Measurements from ENCODE around the gene DIS3L2.
"Not testable (repeated sequence)": the region's sequence is repeated elsewhere in the genome, so short reads cannot be mapped to it uniquely, and the experiment has no call there.

Gene DIS3L2

DNA sequence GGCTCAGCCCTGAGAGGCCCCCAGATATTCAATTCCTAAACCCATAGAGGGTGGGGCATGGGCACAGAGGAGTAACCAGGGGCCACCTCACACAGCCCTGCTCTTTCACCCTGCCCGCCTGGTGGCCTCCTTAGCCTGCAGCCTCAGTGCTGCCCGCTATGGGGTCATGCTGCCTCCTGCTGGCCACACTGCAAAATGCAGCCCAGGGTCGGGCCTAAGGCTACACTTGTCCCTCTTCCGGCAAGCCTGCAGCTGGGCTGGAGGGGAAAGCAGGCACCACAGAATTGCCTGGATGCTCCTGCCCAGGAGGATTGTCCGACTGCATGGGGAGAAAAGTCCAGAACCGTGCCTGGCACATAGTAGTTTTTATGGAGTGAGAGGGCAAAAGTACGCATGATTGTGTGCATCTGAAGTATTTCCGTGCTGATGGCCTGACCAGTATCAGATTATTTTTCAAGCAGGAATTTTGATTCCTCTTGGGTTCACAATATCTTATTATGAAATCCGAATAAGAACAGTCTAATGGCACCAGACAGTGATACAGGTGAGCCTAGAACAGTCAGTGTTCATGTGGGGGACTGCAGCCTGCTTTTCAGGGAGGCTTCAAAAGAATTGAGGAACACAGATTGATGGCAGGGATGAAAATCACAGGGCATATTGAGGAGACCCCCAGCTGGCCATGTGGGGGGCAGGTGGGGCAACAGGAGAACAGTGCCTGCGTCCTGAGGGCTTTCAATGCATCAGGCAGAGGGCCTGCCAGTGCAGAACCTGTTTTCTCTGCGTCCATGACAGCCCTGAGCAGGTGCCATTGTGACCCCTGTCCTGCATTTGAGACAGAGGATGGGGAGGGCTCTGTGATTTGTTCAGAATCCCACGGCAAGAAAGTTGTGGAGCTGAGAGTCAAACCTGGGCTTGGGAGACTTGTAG lies 365.9 kb downstream of the DIS3L2 start:
- DNase-seq, result no peak

DNA sequence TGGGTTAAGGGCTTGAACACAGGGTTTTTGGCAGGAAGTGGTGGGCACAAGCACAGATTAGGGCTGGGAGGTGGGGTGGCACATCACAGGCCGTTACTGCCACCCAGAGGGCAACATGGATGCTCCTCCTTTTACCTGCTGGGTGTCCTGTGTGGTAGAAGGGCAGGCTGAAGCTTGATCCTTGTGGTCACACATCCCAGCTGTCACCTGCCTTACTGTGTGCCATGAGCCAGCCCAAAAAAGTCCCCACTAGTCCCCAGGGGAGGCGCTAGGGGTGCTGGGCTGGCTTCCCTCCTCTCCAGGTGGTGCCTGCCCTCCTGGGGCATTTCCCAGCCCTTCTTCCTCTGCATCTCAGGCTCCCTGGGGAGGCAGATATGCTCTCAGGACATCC lies 366.5 kb downstream of the DIS3L2 start:
- DNase-seq, result no peak

DNA sequence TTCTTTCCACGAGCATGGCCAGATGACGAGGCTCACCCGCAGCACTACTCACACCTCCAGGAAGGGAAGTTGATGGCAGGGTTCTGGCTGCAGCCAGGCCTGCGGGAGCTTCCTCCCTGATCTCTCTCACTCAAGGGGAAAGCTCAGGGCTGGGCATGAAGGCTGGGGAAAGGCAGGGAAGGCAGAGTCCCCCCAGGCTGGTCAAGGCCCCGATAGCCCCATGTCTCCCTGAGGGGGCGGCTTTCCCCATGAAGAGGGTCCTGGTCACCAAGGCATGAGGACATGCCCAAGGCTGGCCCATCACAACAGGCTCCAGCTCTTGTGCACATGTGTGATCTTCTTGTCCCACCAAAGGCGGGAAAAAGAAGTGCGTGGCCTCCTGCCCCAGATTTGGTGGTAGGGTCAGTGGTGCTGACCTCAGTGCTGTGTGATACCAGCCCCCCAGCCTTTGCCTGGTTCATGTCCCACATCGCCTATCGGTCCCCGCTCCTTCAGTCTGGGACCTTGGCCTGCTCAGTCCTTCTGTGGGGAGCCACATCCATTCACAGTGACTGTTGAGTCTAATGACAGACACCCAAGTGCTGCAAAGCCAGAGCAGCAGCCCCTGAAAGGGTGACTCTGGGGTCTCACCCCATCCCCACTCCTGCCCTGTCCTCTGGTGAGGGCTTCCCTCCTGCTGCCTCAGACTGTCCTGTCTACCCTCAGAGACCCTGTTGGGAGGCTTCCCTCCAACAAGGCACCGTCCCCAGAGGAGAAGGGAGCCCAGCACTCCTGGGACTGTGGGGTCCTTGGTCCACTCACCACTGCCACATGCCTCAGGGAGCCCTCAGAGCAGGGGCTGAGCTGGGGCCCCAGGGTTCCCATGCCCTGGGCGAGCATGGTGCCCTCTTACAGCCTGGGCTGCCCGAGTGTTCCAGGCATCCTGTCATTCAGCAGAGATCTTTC lies 367.3 kb downstream of the DIS3L2 start:
- DNase-seq, result no peak

DNA sequence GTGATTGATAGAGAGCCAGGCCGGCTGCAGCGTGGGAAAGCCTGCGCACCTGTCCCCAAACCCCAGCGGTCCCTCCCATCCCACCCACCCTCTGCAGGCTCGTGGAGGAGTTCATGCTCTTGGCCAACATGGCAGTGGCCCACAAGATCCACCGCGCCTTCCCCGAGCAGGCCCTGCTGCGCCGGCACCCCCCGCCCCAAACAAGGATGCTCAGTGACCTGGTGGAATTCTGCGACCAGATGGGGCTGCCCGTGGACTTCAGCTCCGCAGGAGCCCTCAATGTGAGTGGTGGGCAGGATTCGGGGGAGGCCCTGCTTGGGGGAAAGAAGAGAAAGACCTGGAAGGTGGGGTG lies 368.2 kb downstream of the DIS3L2 start:
- DNase-seq, result no peak

DNA sequence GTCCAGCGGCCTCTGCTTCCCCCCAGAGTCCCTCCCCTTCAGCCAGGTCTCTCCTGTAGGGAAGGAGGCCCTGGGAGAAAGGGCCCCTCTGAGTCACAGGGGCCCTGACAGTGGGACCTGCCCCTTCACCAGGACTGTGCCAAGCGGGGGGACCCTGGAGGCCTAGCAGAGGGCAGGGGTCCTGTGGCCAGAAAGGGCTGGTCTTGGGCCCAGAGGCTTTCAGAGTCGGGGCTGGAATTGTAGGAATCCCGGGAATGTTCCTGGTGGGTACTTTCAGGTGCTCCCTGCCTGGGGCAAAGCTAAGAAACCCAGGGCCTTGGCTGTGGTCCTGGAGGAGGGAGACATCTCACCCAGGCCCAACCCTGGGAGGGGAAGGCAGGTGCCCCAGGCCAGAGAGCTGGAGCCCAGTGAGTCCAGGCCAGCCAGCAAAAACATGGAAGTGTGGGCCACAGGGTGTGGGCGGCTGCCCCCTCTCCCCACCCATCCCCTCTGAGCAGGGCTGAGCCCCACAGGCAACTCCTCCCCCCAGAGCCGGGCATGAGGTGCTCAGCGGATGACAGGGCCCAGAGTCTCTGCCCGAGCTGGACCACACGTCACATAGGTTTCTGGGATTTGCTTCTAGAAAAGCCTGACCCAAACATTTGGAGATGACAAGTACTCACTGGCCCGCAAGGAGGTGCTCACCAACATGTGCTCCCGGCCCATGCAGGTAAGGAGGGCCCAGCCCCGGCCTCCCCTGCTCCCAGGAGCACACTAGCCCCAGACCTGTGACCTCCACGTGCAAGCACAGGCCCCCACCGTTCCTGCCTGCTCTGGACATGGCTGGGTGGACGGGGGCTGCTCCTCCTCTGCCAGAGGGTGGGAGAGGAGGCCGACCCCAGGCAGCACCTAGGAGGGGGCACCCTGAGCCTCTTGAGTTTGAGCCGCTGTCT lies 368.8 kb downstream of the DIS3L2 start:
- no peak for DNase-seq

DNA sequence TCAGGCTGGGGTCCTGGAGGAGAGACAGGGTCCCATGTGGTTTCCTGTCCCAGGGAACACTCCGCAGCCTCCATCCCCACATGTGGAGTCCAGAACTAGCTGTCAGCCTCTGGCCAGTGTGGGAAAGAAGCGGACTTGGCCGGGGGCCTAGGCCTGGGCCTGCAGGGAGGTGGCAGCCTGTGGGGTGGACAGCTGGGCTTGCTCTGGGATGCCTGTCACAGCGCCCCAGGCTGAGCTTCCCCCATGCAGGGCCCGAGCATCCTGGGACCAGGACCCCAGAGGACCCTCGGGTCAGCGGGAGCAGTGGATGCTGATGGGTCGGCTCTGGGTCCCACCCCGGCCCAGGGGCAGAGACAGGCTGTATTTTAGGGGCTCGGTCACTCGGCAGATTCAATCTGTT lies 369.5 kb downstream of the DIS3L2 start:
- DNase-seq, result not testable (repeated sequence)

DNA sequence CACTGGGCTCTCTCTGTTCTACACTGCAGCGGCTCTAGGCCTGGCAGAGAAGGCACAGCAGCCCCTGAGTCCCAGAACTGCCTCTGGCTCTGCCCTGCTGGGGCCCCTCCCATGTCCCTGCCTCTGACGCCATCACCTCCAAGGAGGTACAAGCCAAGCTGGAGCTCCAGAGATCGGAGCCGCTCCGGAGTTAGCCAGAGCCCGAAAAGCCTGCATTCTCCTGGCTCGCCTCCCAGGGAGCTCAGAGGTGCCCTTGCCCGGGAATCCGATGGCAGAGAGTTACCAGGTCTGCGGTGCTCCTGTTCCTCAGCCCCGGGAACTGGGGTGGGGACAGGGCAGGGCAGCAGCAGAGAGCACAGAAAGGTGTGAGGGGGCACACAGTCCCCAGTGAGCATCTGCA lies 370.1 kb downstream of the DIS3L2 start:
- DNase-seq, result not testable (repeated sequence)

DNA sequence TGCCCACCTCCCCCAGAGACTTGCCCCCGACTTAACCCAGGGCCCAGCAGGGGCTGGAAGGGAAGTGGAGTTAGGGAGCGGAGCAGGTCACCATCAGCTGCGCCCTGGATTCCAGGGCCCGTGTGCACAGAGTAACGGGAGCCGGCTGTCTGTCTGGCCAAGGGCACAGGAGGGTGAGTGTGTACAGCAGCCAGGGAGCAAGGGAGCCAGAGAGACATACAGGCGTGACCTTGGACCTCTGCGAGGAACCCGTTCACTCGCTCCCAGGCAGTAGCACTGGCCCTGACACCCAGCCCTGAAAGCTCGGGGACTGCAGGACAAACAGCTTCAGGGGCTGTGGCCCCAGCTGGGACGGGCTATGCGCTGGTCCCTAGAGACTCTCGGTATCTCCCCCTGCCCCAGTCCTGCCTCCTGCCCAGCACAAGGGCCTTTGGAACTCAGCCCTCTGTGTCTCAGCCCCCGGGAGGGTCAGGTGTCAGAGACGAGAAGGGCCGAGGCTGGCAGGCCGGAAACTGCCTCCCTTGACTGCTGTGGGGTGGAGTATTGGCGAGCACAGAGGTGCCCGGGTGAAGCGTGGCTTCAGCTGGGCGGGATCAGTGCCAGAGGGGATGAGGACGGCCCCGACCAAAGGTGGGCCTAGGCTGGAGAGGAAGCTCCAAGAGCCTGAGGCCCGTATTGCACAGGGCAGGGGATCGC lies 370.9 kb downstream of the DIS3L2 start:
- not testable (repeated sequence) for DNase-seq

DNA sequence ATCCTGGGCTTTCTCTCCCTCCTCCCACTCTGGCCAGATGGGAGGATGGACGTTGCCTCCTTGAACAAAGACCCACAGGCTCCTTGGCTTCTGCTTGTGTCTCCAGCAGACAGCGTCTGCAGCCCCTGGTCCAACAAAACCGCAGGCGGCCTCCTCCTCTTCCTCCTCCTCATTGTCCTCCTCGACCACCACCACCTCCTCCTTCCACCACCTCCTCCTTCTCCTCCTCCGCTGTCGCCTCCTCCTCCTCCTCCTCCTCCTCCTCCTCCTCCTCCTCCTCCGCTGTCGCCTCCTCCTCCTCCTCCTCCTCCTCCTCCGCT lies 371.4 kb downstream of the DIS3L2 start:
- no peak for DNase-seq

DNA sequence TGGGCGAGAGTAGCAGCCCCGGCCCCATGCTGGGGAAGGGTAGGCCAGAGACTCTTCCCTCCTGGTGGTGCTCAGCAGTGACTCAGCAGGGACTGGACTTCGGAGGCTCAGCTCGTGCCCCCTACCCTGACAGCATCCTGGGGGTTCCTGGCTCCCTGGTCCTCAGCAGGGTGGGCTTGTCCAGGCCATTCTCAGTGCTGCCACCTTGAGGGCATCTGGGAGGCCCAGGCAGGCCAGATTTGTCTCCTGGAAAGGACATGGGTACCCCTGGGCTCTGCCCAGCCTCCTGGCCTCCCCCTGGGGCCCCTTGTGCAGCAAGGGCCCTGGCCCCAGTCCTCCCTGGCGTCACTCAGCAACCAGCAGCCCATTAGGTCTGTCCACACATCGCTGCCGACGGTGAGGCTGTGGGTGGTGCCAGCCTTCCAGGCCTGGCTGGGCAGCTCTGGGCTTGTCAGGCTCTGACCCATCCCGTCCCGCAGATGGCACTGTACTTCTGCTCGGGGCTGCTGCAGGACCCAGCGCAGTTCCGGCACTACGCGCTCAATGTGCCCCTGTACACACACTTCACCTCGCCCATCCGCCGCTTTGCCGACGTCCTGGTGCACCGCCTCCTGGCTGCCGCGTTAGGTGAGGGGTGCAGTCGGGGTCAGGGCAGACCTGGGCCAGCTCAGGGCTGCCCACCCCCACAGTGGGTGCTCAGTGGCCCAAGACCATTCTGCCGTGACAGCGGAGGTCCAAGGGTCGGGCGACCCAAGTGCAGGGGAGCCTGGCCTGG lies 372.0 kb downstream of the DIS3L2 start:
- DNase-seq, result no peak

DNA sequence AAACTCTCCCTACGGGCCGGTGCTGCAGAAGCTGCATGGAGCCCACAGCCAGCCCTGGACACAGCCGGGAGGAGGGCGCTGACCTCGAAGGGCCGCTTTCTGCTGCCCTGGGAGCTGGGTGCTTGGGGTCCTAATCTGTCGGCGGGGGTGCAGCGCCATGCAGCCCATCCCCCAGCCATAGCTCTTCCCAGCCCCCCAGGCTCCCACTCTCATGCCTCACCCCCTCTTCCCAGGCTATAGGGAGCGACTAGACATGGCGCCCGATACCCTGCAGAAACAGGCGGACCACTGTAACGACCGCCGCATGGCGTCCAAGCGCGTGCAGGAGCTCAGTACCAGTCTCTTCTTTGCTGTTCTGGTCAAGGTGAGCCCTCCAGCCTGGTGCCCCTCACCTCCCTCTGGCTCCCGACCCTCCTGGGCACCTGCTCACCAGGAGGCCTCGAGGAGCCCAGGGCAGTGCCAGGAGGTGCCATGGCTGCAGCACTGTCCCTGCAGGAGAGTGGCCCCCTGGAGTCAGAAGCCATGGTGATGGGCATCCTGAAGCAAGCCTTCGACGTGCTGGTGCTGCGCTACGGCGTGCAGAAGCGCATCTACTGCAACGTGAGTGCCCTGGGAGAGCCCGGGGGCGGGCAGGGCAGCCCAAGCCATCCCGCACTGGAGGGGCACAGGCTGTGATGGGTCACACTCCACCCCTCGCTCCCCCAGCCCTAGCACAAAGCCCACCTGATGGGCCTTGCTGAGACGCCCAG lies 372.8 kb downstream of the DIS3L2 start:
- not testable (repeated sequence) for DNase-seq

DNA sequence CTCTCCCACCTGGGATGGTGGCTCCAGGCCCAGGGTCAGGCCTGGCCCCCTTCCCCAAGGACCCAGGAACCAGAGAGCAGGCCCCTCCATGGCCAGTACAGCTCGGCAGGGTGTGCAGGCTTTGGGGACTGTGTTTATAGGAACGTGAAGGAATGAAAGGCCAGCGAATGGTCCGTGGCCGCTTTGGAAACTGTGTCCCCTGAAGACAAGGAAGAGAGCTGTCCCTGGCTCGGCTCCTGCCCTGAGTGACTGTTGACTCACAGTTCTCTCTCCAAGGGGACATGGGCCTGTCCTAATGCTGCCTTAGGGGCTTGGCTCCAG lies 373.3 kb downstream of the DIS3L2 start:
- DNase-seq, result not testable (repeated sequence)

DNA sequence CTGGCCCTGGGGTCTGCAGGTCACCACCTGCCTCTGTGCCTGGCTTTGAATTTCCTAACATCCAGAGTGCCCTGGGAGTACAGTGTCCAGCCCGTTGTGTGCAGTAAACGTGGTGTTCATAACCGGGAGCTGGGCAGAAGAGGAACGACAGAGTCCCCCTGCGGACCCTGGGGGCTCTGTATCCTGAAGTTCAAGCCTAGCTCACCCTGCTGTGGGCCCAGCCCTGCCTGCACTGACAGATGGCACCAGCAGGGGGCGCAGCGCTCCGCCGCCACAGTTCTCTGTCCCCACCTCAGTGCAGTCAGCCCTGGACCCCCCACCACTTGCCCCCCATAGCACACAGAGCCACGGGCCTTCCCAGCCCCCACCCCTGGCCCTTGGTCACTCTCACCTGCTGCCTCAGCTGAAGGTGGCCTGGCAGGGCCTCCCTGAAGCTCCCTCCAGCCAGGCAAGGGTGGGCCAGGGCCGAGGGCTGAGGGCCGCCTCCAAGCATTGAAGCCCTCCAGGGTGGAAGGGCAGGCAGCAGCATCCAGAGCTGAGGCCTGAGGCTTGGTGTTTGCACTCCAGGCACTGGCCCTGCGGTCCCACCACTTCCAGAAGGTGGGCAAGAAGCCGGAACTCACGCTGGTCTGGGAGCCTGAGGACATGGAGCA lies 373.8 kb downstream of the DIS3L2 start:
- not testable (repeated sequence) for DNase-seq

DNA sequence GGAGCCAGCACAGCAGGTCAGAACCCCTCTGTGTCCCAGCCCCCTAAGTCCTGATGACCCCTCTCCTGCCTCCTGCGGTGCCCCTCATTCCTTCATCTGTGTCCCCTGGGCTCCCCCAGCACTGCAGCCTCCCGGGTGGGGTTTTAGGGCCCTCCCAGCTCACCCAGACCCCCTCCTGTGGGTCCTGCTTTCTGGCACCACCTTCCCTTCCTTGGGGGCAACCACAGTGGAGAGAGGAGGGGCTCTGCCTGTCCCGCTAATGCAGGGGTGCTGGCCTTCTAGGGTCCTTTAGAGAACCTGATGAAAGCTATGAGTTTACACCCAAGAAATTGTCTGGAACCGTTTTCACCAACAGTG lies 374.3 kb downstream of the DIS3L2 start:
- no peak for DNase-seq

DNA sequence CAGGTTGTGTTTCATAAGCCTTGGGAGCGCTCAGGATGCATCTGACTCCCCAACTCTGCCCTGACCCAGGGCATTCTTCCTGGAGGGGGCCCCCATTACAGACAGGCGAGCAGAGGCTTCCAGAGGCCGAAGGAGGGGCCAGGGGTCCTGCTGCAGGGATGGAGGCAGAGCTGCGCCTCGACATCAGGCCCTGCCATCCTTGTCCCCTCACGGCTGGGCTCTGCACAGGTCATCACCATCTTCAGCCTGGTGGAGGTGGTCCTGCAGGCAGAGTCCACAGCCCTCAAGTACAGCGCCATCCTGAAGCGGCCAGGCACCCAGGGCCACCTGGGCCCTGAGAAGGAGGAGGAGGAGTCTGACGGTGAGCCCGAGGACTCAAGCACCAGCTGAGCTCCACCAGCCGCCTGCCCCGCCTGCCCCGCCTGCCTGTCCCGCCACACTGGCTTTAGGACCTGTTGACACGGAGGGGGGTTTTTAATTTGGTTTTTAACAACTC lies 374.8 kb downstream of the DIS3L2 start:
- DNase-seq, result no peak

DNA sequence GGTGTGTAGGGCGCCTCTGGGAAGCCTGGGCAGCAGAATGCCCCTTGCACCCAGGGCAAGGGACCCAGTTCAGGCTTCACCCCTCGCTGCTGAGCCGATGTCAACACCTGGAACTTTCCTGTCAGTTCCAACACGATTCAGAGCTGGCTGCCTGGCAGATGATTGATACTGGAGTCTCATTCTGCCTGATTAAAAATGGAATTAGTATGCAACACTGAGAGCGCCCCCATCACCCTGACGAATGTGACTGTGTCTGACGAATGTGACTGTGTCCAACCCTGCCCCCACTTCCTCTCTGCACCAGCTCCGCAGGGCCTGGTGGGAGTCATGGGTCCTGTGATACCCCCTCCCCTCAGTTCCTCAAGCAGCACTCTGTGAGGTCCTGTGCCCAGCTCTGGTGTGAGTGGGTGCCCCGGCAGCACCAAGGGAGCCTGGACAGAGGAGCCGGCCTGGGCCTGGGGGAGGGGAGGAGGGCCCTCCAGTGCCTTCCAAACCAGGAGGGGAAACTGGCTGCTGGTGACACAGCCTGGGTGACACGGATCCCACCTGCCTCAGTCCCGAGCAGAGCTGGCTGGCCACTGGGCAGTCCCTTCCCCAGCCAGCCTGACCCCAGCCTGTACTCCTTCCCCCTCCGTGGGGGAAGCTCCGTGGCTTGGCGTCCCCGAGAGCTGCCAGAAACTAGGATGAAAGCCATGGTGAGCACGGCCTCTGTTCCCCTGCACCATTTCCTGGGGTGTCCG lies 375.6 kb downstream of the DIS3L2 start:
- no peak for DNase-seq

DNA sequence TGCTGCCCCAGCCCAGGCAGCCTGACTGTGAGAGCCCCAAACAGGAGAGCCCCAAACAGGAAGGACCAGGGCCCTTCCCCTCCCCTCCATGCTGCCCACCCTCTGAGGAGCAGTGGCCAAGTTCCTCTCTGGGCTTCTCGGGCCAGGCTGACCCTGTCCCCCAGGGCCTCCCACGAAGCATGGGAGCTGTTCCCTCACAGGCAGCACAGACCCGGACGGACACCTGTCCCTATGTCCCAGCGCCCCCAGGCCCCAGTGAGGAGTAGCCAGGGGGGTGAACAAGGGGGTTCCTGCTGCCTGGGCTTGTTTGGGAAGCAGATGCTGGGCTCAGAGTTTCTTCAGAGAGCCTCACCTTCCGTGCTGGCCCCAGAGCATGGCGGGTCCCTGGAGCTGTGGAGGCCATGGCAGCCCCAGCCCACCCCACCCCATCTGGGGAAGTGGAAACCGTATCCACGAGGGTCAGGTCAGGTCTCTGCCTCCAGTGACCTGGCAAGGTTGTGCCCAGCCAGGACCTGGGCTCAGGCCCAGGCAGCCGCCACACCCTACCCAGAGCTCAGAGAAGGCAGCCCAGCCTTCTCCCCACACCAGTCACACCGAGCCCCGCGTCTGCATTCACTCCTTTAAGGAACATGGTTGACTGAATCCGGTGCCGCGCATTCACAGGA lies 376.7 kb downstream of the DIS3L2 start:
- not testable (repeated sequence) for DNase-seq

DNA sequence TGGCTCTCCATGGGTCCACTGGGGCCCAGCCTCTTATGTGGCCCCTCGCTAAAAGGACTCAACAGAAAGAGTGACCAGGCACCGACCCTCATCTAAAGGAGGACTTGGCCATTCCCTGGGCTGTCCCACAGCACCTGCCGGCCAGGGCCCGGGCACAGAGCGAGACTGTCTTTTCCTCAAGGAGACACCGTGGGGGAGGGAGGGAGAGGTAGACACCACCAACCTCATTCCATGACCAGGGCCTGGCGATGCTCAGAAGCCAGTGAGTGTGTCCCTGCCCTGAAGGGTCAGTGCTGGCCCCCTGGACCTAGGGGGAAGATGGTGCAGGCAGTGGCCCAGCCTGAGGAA lies 377.2 kb downstream of the DIS3L2 start:
- no peak for DNase-seq
